Kidney glomerular epithelial cell (primary cell): ENCODE results near the gene POC1A.

Experiments used
- DNase-seq: peaks from one replicate; lab custom pipeline; 2025; lab: John Stamatoyannopoulos, UW

POC1A gene

GRCh38 chr3:52128118-52128683 lies 26.0 kb downstream of the POC1A start:
- DNase-seq: peak; percentile 65

- DNase-seq: no peak
Measured at GRCh38 chr3:52126500-52126899, 27.7 kb downstream of the POC1A start.

GRCh38 chr3:52126036-52126435 lies 28.2 kb downstream of the POC1A start:
- no peak for DNase-seq

GRCh38 chr3:52124766-52125165 lies 29.5 kb downstream of the POC1A start:
- DNase-seq: no peak

GRCh38 chr3:52124126-52124525 lies 30.1 kb downstream of the POC1A start:
- DNase-seq: no peak

GRCh38 chr3:52123106-52123725 lies 31.0 kb downstream of the POC1A start:
- peak; percentile 36 for DNase-seq

GRCh38 chr3:52122491-52122890 lies 31.7 kb downstream of the POC1A start:
- no peak for DNase-seq

GRCh38 chr3:52121813-52122212 lies 32.4 kb downstream of the POC1A start:
- DNase-seq: no peak

GRCh38 chr3:52121464-52121805 lies 32.8 kb downstream of the POC1A start:
- no peak for DNase-seq

GRCh38 chr3:52120556-52121463 lies 33.4 kb downstream of the POC1A start:
- no peak for DNase-seq

GRCh38 chr3:52119826-52120225 lies 34.4 kb downstream of the POC1A start:
- DNase-seq: no peak

- DNase-seq: no peak
Measured at GRCh38 chr3:52119099-52119498, 35.1 kb downstream of the POC1A start.

GRCh38 chr3:52118156-52118875 lies 35.9 kb downstream of the POC1A start:
- DNase-seq: no peak

GRCh38 chr3:52117537-52117936 lies 36.7 kb downstream of the POC1A start:
- no peak for DNase-seq

- no peak for DNase-seq
Measured at GRCh38 chr3:52112056-52112455, 42.2 kb downstream of the POC1A start.

GRCh38 chr3:52110502-52110901 lies 43.7 kb downstream of the POC1A start:
- no peak for DNase-seq

GRCh38 chr3:52109611-52110301 lies 44.5 kb downstream of the POC1A start:
- no peak for DNase-seq

- no peak for DNase-seq
Measured at GRCh38 chr3:52108302-52109232, 45.7 kb downstream of the POC1A start.

GRCh38 chr3:52106951-52107611 lies 47.1 kb downstream of the POC1A start:
- no peak for DNase-seq
